Neural cell (in vitro differentiated cells): Measurements from ENCODE around the gene LRRC37A.
"Not testable (repeated sequence)": the region's sequence is repeated elsewhere in the genome, so short reads cannot be mapped to it uniquely, and the experiment has no call there.

Experiments
- CTCF ChIP-seq: fragments of 450-650 bp; IDR thresholded peaks from 2 replicates; pipeline ENCODE4 v1.5.1; 2014; ENCODE audit warnings: antibody characterized with exemption, mild to moderate bottlenecking, moderate library complexity; ENCODE audit not compliant: poor library complexity, severe bottlenecking
- EP300 ChIP-seq: fragments of 450-650 bp; conservative IDR thresholded peaks from 2 replicates; pipeline ENCODE4 v1.6.1; 2014; ENCODE audit warnings: antibody characterized with exemption, mild to moderate bottlenecking, moderate library complexity; ENCODE audit not compliant: poor library complexity, severe bottlenecking
- EZH2 ChIP-seq: fragments of 200-600, 300-800 bp; shearing (Covaris generic), sonication (generic); IDR thresholded peaks from 2 replicates; pipeline ENCODE4 v1.6.1; 2014; ENCODE audit warnings: antibody characterized with exemption, low read length, borderline replicate concordance, mild to moderate bottlenecking; ENCODE audit not compliant: insufficient read depth, poor library complexity, severe bottlenecking
- POLR2AphosphoS5 ChIP-seq: IDR thresholded peaks from 2 replicates; pipeline ENCODE4 v1.6.1; 2012
- RAD21 ChIP-seq: fragments of 450-650 bp; conservative IDR thresholded peaks from 2 replicates; pipeline ENCODE4 v1.6.1; 2014; ENCODE audit warnings: antibody characterized with exemption, mild to moderate bottlenecking, moderate library complexity
- REST ChIP-seq: IDR thresholded peaks from 2 replicates; pipeline ENCODE4 v1.6.1; 2012; ENCODE audit warnings: borderline replicate concordance
- TAF1 ChIP-seq: IDR thresholded peaks from 2 replicates; pipeline ENCODE4 v1.6.1; 2012; ENCODE audit warnings: low read depth

- TF ChIP-seq CTCF, POLR2AphosphoS5, EP300, RAD21, TAF1, EZH2, REST: not testable (repeated sequence)
Observed at GRCh38 chr17:46373418-46373817, 78.5 kb downstream of the LRRC37A start.
